Inflammatory macrophage treated with lipopolysaccharide for 1 hour (primary cell): Measurements from ENCODE around the gene ASPA.

ENCODE experiments used
- DNase-seq, 2 donors: peaks; one replicate each; pipeline ENCODE4 v3.0.0-alpha.2; 2020 to 2022

ASPA gene

GRCh38 chr17:3535253-3535995 is 59.6 kb downstream of the ASPA start:
- no peak for DNase-seq

GRCh38 chr17:3536716-3537115 is 60.9 kb downstream of the ASPA start:
- no peak for DNase-seq

- no peak for DNase-seq
These were observed 64.2 kb downstream of the ASPA start for GRCh38 chr17:3539881-3540540.

GRCh38 chr17:3542410-3543088 is 66.8 kb downstream of the ASPA start:
- DNase-seq, result no peak

GRCh38 chr17:3543453-3543852 is 67.7 kb downstream of the ASPA start:
- DNase-seq, result no peak

GRCh38 chr17:3544365-3544764 is 68.6 kb downstream of the ASPA start:
- DNase-seq, result no peak

- DNase-seq, result no peak
These were observed 69.4 kb downstream of the ASPA start for GRCh38 chr17:3545151-3545550.

GRCh38 chr17:3546521-3546920 is 70.7 kb downstream of the ASPA start:
- no peak for DNase-seq

- DNase-seq, result no peak
These were observed 71.2 kb downstream of the ASPA start for GRCh38 chr17:3546997-3547396.

GRCh38 chr17:3547628-3548027 is 71.8 kb downstream of the ASPA start:
- no peak for DNase-seq

GRCh38 chr17:3549610-3550162 is 73.9 kb downstream of the ASPA start:
- DNase-seq, result no peak

- DNase-seq, result no peak
These were observed 75.4 kb downstream of the ASPA start for GRCh38 chr17:3551189-3551588.

- no peak for DNase-seq
These were observed 77.1 kb downstream of the ASPA start for GRCh38 chr17:3552916-3553315.
